HG02798 (cell line): ENCODE data around the gene SPINK14.
A peak's percentile ranks its signal among the peaks of the same experiment; 100 is the strongest.

Experiments
- ATAC-seq: cut with Tn5 transposase; IDR thresholded peaks from one replicate; pipeline ENCODE4 v1.9.1; 2021; ENCODE audit warnings: mild to moderate bottlenecking; ENCODE audit not compliant: unreplicated experiment, poor library complexity

SPINK14 gene

GRCh38 chr5:148168246-148168645 is at the start of gene SPINK14:
Gene SPINK14, plus strand, starts transcription at chr5:148168546. Its CDS starts 1,187 bp downstream, at chr5:148169733.
- no peak for ATAC-seq

- no peak for ATAC-seq
These were observed 48.0 kb upstream of the SPINK14 start for GRCh38 chr5:148120317-148120716.

GRCh38 chr5:148125641-148126040 is 42.7 kb upstream of the SPINK14 start:
- no peak for ATAC-seq

GRCh38 chr5:148135091-148136048 is 33.0 kb upstream of the SPINK14 start:
- no peak for ATAC-seq

- no peak for ATAC-seq
These were observed 27.5 kb upstream of the SPINK14 start for GRCh38 chr5:148140846-148141245.

GRCh38 chr5:148141645-148142044 is 26.7 kb upstream of the SPINK14 start:
- ATAC-seq, result no peak

- no peak for ATAC-seq
These were observed 22.4 kb upstream of the SPINK14 start for GRCh38 chr5:148145916-148146315.

GRCh38 chr5:148146487-148146886 is 21.9 kb upstream of the SPINK14 start:
- no peak for ATAC-seq

- no peak for ATAC-seq
These were observed 20.9 kb upstream of the SPINK14 start for GRCh38 chr5:148147415-148147814.

- ATAC-seq, result no peak
These were observed 16.5 kb upstream of the SPINK14 start for GRCh38 chr5:148151872-148152271.

- no peak for ATAC-seq
These were observed 15.6 kb upstream of the SPINK14 start for GRCh38 chr5:148152781-148153180.

- ATAC-seq, result no peak
These were observed 11.7 kb upstream of the SPINK14 start for GRCh38 chr5:148156609-148157008.

GRCh38 chr5:148162038-148162437 is 6.3 kb upstream of the SPINK14 start:
- ATAC-seq, result no peak

- no peak for ATAC-seq
These were observed 5.0 kb upstream of the SPINK14 start for GRCh38 chr5:148163345-148163744.

GRCh38 chr5:148166550-148167283 is 1.6 kb upstream of the SPINK14 start:
- ATAC-seq, result no peak

GRCh38 chr5:148172377-148172776 is 4.0 kb downstream of the SPINK14 start:
- no peak for ATAC-seq

- ATAC-seq, result no peak
These were observed 8.1 kb downstream of the SPINK14 start for GRCh38 chr5:148176480-148176879.

- no peak for ATAC-seq
These were observed 8.9 kb downstream of the SPINK14 start for GRCh38 chr5:148177207-148177606.

GRCh38 chr5:148179234-148179824 is 11.0 kb downstream of the SPINK14 start:
- ATAC-seq, result peak; percentile 82

- no peak for ATAC-seq
These were observed 18.1 kb downstream of the SPINK14 start for GRCh38 chr5:148186248-148187003.
